Cardiac muscle cell (in vitro differentiated cells and primary cell): Measurements from ENCODE around the gene GSK3B. TPM values are rescaled to one million over a fixed set of nuclear protein-coding genes. Genes with fewer than 3 reads are reported as not detected.

Experiments used
- DNase-seq, 2 donors: peaks; one replicate each; pipeline versions ENCODE4 v3.0.0 to v3.0.0-alpha.2; 2010 to 2017; ENCODE audit warnings: low read depth in 1 of 2, low spot score in 1 of 2
- H3K27ac ChIP-seq: fragments of 200-600 bp; sonication (generic); 2 replicates; pipeline ENCODE4 v1.5.1; 2016
- H3K27me3 ChIP-seq: fragments of 200-600 bp; sonication (generic); 2 replicates; pipeline ENCODE4 v1.6.0; 2016; ENCODE audit warnings: control low read depth
- H3K36me3 ChIP-seq: fragments of 200-600 bp; sonication (generic); 2 replicates; pipeline ENCODE4 v1.5.1; 2016; ENCODE audit warnings: control low read depth
- H3K4me1 ChIP-seq: fragments of 200-600 bp; sonication (generic); 2 replicates; pipeline ENCODE4 v1.8.1; 2017; ENCODE audit warnings: low read depth, mild to moderate bottlenecking, mixed run types
- H3K4me3 ChIP-seq: fragments of 200-600 bp; sonication (generic); 2 replicates; pipeline ENCODE4 v1.5.1; 2016; ENCODE audit warnings: mild to moderate bottlenecking
- H3K9me3 ChIP-seq: fragments of 200-600 bp; sonication (generic); 2 replicates; pipeline ENCODE4 v1.5.1; 2017; ENCODE audit warnings: low read depth, mild to moderate bottlenecking, control low read depth
- polyA plus RNA-seq: library from polyadenylated mRNA; unstranded; fragments of >200 nt; fragmentation: Nextera tagmentation; extraction: Ambion mirVana; gene quantifications from 2 replicates; pipeline ENCODE4 v1.2.1, GENCODE V29; 2016
- total RNA-seq: library from RNA; depleted of rRNA; stranded (reverse); fragments of >200 nt; gene quantifications from 2 replicates; pipeline ENCODE4 v1.2.3, GENCODE V29; 2016
- TF ChIP-seq, protein P1 (sequence below): IDR thresholded peaks from 2 replicates; pipeline ENCODE4 v1.5.1; 2012; ENCODE audit warnings: low read depth, mild to moderate bottlenecking, low read length

The GSK3B gene
- total and polyA plus RNA-seq, 2 experiments from 2014 or later: 20.4 to 48.3 TPM

- Histone ChIP-seq H3K36me3 (no peaks in the 10 kb centered on the region), H3K9me3 (no peaks in the 10 kb centered on the region), H3K27me3 (no peaks in the 10 kb centered on the region), H3K27ac (no peak overlapping the region), H3K4me3 (peak overlapping the region; percentile 86), H3K4me1 (peaks cover 20% of the 10 kb centered on the region)
- TF ChIP-seq, protein P1, sequence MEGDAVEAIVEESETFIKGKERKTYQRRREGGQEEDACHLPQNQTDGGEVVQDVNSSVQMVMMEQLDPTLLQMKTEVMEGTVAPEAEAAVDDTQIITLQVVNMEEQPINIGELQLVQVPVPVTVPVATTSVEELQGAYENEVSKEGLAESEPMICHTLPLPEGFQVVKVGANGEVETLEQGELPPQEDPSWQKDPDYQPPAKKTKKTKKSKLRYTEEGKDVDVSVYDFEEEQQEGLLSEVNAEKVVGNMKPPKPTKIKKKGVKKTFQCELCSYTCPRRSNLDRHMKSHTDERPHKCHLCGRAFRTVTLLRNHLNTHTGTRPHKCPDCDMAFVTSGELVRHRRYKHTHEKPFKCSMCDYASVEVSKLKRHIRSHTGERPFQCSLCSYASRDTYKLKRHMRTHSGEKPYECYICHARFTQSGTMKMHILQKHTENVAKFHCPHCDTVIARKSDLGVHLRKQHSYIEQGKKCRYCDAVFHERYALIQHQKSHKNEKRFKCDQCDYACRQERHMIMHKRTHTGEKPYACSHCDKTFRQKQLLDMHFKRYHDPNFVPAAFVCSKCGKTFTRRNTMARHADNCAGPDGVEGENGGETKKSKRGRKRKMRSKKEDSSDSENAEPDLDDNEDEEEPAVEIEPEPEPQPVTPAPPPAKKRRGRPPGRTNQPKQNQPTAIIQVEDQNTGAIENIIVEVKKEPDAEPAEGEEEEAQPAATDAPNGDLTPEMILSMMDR: no peak
- DNase-seq: no peak
Measured at GRCh38 chr3:120090422-120090821, 3.8 kb downstream of the GSK3B start.

DNA sequence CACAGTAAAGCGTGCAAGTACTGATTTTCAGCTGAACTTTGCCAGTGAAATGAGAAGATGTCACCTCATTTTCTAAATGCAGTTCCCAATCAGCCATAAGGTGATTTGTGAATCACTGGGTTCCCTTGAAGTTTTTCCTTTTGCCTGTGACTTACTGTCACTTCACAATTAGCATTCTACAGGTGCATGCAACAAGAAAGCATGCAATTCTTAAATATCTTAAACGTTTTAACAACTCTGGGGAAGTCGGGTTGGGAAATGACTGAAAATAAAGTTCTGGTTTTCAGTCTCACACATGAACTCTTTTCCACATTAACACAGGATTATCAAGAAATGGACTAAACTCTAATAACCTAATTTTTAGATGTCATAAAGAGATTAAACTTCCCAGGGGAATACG, 5.2 kb downstream of the GSK3B start:
- Histone ChIP-seq H3K27ac (no peak overlapping the region), H3K4me3 (no peak overlapping the region), H3K4me1 (peaks cover 23% of the 10 kb centered on the region), H3K27me3 (no peaks in the 10 kb centered on the region), H3K9me3 (no peaks in the 10 kb centered on the region), H3K36me3 (no peaks in the 10 kb centered on the region)
- DNase-seq: no peak
- TF ChIP-seq, protein P1: no peak

- no peak for DNase-seq
- Histone ChIP-seq H3K27ac (no peak overlapping the region), H3K9me3 (no peaks in the 10 kb centered on the region), H3K36me3 (no peaks in the 10 kb centered on the region), H3K27me3 (no peaks in the 10 kb centered on the region), H3K4me1 (peaks cover 28% of the 10 kb centered on the region), H3K4me3 (no peak overlapping the region)
- TF ChIP-seq, protein P1: no peak
Measured at GRCh38 chr3:120088622-120089021, 5.6 kb downstream of the GSK3B start.

GRCh38 chr3:120081719-120082118, 12.5 kb downstream of the GSK3B start:
- TF ChIP-seq, protein P1: no peak

DNA sequence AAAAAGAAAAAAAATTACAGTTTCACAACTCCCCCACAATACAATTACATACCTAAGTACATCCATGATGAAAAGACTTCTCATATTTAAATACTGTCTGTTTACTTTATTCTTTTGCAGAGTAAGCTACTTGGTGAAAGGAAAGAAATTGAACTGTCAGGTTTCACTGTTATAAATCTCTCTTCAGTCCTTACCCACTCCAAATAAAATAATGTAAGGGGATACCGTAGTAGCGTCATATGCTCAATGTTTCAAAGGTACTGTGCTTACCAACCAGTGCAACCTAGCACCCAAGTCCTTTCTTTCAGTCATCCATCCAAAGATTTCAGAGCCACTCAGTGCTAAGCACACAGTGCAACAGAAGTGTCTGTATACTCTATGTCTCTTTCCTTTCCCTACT, 13.4 kb downstream of the GSK3B start:
- TF ChIP-seq, protein P1: no peak
- no peak for DNase-seq

More at GRCh38 chr3:120081719-120082118, 12.5 kb downstream of the GSK3B start:
- H3K36me3 ChIP-seq: no peaks in the 10 kb centered on the region
- H3K4me3 ChIP-seq: no peak overlapping the region
- no peak for DNase-seq
- no peaks in the 10 kb centered on the region for H3K9me3 ChIP-seq
- no peaks in the 10 kb centered on the region for H3K27me3 ChIP-seq
- H3K4me1 ChIP-seq: peaks cover 15% of the 10 kb centered on the region
- no peak overlapping the region for H3K27ac ChIP-seq

DNA sequence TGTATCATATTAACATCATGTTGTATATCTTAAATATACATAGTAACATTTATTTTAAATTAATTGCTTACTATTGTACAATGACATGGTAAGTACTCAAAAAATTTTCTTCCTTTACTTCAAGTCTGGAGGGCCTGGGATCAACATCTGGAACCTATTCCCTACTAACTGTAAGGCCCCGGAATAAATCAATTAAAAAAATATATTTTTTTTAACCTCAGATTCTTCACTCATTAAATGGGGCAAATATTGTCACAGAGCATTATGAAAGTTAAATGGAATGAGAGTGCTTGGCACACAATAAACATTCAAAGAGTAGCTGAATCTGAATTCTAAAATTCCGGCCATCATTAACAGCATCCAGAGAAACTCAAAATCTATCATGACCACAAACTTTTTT, 16.5 kb downstream of the GSK3B start:
- DNase-seq: no peak
- Histone ChIP-seq H3K4me3 (no peak overlapping the region), H3K27ac (no peak overlapping the region), H3K27me3 (no peaks in the 10 kb centered on the region), H3K36me3 (no peaks in the 10 kb centered on the region), H3K9me3 (no peaks in the 10 kb centered on the region), H3K4me1 (no peaks in the 10 kb centered on the region)
- TF ChIP-seq, protein P1: no peak

More for the DNA sequence above, 13.4 kb downstream of the GSK3B start:
- no peak overlapping the region for H3K27ac ChIP-seq
- H3K36me3 ChIP-seq: no peaks in the 10 kb centered on the region
- H3K4me1 ChIP-seq: peaks cover 15% of the 10 kb centered on the region
- H3K4me3 ChIP-seq: no peak overlapping the region
- H3K9me3 ChIP-seq: no peaks in the 10 kb centered on the region
- no peaks in the 10 kb centered on the region for H3K27me3 ChIP-seq
